A549 (cell line): Measurements from ENCODE around the gene HOMER2.

ENCODE experiments used
- CBX2 ChIP-seq: fragments of 200-600 bp; sonication (generic); IDR thresholded peaks from 2 replicates; pipeline ENCODE4 v1.6.1; 2016; ENCODE audit warnings: low read depth, mild to moderate bottlenecking, borderline replicate concordance
- CHD2 ChIP-seq: fragments of 150-350 bp; IDR thresholded peaks from 2 replicates; pipeline ENCODE4 v1.6.1; 2014; ENCODE audit warnings: low read length; ENCODE audit not compliant: partially characterized antibody
- MAFK ChIP-seq: fragments of 450-650 bp; IDR thresholded peaks from 2 replicates; pipeline ENCODE4 v1.6.1; 2014; ENCODE audit not compliant: partially characterized antibody
- POLR2A ChIP-seq: IDR thresholded peaks from 2 replicates; pipeline ENCODE4 v1.6.1; 2012; ENCODE audit warnings: mild to moderate bottlenecking, low read length
- RAD21 ChIP-seq, 2 experiments: fragments of >200 bp in 1 of 2; sonication (Bioruptor Twin) in 1 of 2; formaldehyde crosslinking in 1 of 2; IDR thresholded peaks in 1 of 2; conservative IDR thresholded peaks in 1 of 2; 2 replicates in 1 of 2; 3 replicates in 1 of 2; pipeline ENCODE4 v1.6.1; 2012 to 2018; ENCODE audit warnings: inconsistent platforms in 1 of 2
- TF ChIP-seq, protein P1 (sequence below): fragments of 450-650 bp; IDR thresholded peaks from 2 replicates; pipeline ENCODE4 v1.6.1; 2014; ENCODE audit warnings: antibody characterized with exemption
- TF ChIP-seq, protein P2 (sequence below): fragments of >200 bp; sonication (Bioruptor Twin); formaldehyde crosslinking; IDR thresholded peaks from 3 replicates; pipeline ENCODE4 v1.5.1; 2016

DNA sequence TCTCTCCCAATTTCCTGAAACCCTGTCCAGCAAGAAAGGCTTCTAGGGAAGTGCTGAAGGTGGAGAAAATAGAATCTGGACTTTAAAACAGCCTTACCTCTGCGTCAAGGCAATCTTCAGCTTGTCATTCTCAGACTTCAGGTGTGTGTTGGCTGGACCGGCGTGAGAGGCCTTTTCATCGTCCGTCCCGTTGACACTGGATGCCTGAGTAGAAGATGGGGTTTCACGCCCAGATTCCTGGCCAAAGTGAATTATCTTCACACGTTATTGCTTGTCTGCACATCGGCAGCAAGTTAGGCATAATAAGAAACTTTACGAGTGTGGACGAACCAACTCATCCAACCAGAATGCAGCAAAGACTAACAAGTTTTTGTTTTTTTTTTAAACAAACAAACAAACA is 93.6 kb downstream of the HOMER2 start:
- TF ChIP-seq CBX2 = no peak
- TF ChIP-seq, protein P1, sequence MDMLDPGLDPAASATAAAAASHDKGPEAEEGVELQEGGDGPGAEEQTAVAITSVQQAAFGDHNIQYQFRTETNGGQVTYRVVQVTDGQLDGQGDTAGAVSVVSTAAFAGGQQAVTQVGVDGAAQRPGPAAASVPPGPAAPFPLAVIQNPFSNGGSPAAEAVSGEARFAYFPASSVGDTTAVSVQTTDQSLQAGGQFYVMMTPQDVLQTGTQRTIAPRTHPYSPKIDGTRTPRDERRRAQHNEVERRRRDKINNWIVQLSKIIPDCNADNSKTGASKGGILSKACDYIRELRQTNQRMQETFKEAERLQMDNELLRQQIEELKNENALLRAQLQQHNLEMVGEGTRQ = no peak
- TF ChIP-seq POLR2A = no peak
- TF ChIP-seq RAD21 (conservative IDR thresholded peaks at IDR 0.05 in 1 of 2, IDR thresholded peaks at IDR 0.05 in 1 of 2) = no peak
- TF ChIP-seq, protein P2, sequence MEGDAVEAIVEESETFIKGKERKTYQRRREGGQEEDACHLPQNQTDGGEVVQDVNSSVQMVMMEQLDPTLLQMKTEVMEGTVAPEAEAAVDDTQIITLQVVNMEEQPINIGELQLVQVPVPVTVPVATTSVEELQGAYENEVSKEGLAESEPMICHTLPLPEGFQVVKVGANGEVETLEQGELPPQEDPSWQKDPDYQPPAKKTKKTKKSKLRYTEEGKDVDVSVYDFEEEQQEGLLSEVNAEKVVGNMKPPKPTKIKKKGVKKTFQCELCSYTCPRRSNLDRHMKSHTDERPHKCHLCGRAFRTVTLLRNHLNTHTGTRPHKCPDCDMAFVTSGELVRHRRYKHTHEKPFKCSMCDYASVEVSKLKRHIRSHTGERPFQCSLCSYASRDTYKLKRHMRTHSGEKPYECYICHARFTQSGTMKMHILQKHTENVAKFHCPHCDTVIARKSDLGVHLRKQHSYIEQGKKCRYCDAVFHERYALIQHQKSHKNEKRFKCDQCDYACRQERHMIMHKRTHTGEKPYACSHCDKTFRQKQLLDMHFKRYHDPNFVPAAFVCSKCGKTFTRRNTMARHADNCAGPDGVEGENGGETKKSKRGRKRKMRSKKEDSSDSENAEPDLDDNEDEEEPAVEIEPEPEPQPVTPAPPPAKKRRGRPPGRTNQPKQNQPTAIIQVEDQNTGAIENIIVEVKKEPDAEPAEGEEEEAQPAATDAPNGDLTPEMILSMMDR = no peak
- TF ChIP-seq MAFK = no peak
- no peak for TF ChIP-seq CHD2
